MV-4-11 (cell line): ENCODE results near the gene PBX1.

Source experiments
- DNase-seq: peaks from one replicate; lab custom pipeline; 2025; lab: John Stamatoyannopoulos, UW

Gene PBX1

DNA sequence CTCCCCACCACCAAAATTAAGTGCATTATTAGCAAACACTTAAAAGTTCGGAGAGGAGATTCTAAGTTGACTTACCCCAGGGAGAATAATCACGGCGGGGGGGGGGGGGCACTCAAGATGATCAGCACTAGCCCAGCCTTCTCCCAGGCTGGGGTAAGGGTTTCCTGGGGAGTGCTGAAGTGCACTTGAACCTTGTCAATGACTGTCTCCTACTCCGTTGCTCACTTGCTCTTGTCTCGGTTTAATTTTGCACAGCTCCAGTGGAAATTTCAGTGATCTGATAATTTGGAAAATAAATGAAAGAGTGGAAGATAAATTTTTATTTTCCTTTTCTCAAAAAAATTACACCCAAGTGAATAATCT, 59.2 kb downstream of the PBX1 start:
- no peak for DNase-seq

DNA sequence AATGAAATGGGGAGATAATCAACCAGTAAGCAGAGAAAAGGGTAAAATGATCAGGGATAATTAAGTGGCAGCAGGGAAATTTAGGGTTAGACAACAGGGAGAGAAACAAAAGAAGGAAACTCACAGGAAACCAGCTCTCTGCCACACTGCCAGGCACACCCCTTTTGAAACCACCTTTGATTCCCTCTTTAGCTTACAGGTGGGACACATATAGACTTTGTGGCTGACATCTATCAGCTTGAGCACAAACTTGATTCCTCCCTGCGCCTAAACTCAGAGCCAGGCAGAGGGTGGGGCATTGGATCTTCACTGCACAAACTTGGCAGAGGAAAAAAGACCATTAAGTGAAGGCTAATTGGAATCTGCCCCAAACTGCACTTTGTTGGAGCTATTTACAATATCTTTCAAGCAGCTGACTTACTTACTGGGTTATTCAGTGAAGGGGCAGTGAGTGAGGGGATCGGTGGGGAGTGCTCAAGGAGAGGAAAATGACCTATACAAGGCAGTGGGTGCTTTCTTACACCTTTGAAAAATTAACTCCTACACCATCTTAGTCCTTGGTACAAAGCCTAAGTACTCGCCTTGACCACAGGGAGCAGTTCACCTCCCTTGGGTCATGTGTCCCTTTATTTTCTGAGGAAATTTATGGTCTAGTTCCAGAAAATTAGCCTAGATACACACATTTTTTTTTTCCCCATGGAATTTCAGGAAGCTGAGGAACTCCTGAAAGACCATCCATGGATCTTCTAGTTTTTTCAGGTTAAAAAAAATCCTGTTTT, 60.2 kb downstream of the PBX1 start:
- no peak for DNase-seq

DNA sequence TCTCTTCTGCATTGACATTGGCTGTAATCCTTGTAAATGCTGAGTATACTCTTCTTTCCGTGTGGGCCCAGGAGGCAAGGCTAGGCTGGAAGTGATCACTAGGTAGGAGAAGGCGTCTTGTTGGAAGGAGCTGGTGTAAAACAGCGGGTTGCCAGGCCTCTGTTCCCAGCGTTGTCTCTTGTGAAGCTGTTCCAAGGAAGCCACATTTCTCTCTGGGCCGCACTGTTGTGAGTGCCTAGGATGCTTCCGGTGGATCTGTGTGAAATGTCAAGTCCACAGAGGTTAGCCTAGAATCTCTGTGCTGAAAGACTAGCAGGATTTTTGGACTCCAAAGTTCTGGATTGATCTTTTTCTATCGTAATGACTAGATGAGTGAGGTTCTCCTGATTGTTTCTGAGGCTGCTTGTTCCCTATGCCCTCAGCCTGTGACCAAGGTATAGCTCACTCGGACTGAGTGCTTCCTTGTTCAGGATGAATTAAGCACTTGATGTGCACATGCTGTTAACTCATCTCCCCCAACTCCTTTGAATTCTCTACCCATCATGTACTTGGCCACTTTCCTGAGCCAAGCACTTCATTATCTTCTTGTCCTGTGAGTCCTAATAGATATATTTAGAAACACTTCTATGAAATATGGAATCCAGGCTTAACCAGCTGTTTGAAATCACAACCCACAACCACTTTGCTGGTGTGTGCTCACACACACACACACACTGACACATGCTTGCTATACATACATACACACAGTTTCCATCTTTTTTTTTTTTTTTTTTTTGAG, 63.3 kb downstream of the PBX1 start:
- no peak for DNase-seq

DNA sequence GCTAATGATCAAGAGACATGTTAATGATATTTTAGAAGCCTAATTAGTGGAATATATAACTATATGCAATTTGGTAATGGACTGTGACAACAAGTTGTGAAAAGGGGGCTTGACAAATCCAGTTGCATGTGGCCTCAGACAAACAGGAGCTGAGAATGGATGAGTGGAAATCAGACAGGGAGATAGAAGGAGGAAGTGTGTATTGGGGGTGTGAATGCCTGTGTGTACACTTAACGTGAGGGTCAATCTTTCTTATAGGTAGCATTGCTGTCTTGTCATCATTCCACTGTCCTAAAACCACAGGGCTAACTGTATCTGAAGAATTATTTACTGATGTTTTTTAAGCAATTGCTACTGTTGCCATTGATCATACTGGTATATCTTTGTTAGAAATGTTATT, 64.8 kb downstream of the PBX1 start:
- DNase-seq: no peak

DNA sequence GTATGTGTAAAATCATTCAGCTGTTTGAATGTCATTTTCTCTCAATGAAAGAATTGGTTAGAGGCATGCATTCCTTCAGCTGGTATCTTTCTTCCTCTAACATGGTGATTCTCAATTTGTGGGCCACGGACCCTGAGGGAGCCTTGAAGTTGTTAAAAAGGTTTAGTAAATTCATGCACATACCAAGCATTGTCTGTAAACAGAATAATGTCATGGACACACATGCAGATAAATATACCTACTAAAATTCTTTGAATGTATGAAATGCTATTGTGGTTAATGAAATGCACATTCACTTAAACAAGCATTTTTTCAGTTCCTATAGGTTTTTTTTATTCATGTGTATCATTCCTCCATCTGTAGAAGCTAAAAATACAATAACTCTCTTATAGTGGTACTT, 65.4 kb downstream of the PBX1 start:
- no peak for DNase-seq

DNA sequence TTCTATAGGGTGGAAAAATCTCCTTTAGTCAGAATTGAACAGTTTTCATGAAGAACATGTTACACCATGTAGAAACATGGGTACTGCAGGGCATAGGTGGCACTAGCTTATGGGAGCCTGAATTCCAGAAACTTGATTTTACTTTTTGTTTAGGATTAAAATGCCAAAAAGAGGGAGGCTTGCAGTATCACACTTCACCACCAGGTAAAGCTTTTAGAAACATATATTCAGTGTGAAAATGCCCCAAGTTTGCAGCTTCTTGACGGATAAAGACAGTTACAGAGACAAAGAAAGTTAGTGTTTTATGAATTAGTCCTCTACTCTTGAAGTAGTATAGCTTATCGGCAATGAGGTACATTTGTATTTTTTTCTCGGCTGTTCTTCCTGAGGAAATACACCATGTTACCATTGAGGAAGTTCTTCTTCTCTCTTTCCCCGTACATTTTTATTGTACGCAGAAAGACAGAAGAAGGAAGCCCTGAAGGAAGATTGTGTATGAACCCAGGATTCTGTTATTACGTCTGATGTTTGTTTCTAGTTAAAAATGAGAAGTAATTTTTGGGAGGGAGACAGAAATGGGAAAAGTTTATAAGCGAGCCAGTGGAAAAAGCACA, 66.1 kb downstream of the PBX1 start:
- peak; percentile 35 for DNase-seq

DNA sequence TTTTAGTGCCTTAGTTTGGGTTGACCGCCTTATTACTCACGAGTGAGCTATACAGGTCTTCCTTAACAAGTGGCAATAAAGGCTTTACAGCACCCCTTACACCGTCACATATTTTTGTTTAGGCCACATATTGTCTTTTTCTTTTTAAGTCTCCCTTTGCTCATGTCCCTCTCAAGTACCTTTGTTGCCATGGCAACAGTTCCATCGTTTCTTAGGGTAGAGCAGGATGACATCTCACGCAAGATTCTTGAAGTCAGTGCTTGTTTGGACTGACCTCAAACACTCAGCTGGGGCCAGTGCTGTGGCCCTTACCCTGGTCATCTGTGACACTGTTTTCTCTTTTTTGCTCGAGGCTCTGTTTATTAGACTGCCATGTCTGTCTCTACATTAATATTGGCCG, 69.8 kb downstream of the PBX1 start:
- no peak for DNase-seq

DNA sequence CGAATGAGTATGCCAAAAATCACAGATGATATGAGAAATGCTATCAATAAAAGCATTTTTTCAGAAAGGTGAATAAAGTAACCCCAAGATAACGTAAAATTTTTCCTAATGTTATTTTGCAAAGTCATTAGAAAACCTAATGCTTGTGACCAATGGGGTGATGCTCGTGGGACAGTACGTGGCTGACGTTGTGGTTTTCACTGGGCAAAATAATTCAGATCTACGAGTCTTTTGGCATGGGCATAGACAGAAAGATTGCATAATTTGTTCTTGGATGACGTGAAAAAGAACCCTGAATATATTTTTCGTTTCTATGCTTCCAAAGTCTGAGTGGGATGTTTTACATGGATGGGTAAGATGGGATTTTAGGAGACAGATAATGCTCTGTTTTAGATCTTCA, 71.0 kb downstream of the PBX1 start:
- DNase-seq: no peak

DNA sequence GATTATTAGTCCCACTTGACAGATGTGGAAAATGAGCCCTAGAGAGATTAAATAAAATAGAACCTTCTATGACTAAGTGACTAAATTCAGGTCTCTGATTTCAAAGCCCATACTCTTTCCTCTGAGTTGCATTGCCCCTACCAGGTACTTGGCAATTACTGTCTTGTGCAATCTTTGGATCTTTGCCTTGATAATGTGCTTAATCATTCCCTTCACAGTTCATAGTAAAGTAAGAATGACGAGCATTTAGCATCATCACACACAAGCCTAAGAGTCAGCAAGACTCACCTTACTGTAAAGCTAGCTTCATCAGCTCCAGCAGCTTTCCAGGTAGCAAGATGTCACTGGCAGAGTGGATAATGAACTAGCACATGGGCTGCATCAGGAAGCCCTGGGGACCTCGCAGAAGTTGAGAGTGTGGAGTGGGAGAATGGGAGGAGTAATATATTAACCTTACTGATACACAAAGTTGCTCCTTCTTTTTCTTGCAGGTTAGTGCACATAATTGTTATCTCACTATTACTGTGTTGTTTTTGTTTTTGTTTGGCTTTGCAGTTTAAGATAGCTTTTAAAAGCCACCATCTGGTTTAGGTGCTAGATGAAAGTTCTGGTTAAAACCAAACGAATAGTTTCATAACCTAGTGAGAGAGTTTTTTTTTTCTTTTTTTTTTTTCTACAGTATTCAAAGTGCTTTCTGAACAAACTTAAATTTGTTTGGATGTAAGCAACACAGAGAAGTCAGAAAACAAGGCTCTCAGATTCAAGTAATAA, 71.8 kb downstream of the PBX1 start:
- no peak for DNase-seq

DNA sequence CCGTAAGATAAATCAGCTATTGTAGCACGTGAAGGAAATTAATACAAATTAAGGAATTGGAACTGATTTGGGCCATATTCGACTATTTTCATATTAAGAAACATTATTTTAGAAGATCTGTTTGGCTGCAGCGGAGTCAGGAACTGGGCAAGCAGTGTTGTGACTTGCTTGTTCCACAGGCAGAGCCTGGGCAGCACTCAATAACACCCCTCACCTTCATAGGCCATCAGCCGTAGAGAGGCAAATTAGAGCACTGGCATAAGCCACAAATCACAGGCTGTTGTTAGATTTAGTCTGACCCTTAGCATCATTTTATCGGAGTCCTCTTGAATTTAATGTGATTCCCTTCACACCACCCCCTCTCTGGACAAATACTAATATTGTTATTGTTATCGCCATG, 72.8 kb downstream of the PBX1 start:
- DNase-seq: no peak

DNA sequence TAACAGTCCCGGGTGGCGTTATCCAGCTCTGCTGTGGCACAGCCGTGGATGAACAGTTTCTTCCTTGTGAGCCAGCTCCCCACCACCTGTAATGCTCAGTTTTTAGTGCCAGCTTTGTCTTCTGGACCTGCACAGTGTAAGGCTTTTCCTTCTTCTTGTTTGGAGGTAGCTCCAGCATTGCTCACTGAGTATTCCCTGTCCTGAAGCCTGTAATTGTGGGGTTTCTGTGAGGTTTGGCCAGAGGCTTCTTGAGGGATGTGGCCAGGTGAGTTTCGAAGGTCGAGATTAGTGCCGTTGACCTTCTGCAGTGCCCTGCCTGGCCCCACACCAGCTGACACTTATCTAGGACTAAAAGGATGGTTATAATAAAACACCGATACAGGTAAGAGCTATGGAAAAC, 75.0 kb downstream of the PBX1 start:
- DNase-seq: peak; percentile 8

DNA sequence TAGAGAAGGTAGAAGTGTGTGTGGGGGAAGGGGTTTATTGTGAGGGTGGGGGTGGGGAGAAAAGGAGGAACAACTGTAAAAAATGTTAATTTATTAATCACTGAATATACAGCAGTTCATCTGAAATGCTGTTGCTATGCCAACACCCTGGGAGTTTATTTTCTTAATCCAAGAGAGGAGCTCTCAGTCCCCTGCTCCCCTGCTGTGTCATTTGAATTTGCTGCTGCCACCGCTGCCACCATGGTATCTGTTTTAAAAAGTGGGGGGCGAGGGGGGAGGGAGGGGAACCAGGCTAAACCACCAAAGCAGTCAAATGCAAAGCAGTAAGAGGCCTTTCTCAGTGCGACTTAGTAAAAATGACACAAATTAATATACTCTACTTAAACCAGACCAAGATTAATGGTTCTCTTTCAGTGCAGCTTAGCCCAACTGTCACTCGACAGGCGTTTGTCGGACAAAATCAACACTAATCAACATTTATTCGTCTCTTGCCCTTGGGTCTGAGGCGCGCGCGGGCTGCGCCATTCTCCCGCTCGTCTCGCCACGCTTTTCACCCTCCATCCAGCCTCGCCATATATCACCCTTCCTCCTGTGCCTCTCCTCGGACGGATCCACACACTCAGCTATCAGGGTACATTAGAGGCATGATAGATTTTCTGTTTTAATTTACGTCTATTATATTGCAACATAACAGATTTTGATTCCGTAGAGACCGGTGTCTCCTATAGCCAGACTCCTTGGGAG, 76.2 kb downstream of the PBX1 start:
- DNase-seq: no peak

DNA sequence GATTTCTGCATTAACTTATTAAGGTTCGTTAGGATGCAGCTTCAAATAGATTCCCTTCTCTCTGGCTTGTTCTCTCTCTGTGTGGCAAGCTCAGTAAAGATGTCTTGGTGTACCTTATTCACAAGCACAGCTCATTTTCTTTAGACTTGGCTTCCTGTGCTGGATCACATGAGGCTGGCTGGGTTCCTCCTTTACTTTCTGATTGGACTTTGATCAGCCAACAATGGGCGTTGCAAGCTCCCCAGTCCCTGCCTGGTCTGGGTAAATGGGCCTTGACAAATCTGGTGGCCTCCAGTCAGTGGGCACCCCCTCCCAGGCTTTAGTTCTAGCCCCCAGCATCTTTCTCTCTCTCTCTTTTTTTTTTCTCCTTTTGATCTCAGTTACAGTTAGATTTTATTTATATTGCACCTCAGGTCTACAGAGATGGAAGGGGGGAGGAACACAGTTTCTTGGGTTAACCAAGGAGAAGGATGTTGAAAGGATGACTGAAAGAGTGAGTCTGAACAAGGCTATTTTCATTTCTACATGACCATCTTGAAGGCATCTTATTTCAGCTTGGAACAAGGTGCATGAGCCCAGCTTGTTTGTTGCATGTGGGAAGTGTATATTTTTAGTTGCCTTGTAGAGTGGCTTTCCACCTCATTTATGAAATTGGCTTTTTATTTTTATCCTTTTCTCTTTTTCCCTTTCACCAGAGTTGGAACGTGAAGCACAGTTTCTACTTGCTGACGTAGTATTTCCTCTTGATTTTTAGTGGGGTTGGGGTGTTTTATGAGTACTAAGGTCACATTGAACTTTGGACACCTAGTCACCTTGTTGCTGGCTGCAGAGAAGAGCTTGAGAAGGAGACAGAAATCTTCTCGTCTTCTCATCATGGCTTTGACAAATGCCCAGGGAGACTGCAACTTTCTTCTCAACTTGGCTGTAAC, 77.1 kb downstream of the PBX1 start:
- no peak for DNase-seq

DNA sequence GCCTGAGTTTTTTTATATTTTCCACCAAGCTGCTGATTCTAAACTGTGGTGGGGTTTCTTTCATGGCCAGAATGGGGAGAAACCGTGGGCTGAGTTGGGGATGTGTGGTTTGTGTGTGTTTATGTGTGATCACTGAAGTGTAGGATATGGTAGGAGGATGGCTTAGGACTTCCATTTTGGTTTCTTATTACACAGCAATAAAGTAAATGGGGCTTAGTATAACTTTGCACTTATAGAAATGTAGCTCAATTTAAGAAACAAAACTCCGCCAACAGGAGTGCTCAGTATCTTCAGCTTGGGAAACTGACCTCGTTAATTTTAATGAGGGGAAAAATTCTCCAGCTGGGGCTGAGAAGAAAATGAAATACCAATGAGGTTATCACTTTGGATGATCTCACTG, 77.8 kb downstream of the PBX1 start:
- no peak for DNase-seq

DNA sequence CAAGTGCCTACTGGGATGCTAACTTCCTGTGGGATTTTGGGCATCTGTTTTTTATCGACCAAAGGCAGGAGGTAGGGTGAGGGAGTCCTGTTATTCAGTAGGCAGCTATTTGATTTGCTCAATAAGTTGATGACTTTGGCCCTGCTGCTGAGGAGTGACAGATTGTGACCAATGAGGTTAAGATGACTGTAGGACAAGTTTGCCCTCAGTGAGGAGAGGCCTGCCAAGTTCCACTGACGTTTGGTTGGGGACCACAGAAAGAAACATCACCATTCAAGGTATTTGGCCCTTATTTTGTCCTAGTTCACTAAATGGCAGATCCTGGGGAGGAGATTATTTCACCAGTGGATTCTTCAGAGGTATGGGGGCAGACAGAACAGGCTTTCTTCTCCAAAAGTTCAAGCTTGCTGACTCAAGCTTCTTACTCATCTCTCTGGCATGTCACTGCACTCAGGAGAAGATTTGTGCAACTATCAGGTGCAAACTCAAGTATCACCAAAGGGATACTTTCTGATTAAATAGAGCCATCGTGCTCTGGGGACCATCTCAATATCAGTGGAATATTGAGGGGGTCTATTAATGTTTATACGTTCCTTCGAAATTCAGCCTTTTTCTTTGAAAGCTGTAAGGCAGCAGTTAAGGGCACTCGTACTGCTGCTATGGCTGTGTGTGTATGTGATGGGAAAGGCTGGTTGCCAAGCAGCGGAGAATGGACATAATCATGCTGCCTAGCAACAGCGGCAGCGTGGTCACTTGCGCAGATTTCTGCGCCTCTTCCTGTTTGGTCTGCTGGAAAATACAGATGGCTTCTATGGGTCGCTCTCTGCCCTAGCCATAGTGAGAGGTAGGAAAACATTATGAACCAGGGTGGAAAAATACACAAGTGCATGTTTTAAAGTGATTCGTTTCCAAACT, 78.7 kb downstream of the PBX1 start:
- DNase-seq: no peak

DNA sequence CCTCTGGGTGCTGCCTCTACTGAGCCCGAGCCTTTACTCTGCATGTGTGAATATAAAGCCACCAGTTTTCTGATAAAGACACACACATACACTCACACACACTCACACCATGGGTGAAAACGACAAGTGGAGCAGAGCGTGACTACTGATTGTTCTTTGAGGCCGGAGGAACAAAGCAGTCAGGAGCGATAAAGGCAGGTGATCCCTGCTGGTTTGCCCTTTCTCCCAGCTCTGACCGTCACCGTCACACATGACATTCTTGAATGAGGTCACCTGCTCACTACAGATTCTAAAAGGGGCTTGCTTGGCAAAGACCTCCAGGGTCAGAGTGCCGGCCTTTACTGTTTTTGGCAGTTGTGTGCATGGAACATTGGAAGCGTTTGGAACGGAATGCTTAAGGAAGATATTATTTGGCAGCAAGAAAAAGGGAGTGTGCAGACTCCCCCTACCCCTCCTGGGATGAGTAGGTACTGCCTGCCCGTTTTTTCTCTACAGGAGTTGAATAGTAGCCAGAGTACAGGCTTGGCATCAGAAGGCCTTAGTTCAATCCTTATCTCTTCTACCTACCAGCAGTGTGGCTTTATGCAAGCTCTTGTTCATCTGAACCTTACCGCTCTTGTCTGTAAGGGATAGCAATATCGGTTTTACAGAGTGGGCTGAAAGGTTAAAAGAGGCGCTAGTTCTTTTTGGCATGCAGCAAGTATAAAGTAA, 79.7 kb downstream of the PBX1 start:
- no peak for DNase-seq

DNA sequence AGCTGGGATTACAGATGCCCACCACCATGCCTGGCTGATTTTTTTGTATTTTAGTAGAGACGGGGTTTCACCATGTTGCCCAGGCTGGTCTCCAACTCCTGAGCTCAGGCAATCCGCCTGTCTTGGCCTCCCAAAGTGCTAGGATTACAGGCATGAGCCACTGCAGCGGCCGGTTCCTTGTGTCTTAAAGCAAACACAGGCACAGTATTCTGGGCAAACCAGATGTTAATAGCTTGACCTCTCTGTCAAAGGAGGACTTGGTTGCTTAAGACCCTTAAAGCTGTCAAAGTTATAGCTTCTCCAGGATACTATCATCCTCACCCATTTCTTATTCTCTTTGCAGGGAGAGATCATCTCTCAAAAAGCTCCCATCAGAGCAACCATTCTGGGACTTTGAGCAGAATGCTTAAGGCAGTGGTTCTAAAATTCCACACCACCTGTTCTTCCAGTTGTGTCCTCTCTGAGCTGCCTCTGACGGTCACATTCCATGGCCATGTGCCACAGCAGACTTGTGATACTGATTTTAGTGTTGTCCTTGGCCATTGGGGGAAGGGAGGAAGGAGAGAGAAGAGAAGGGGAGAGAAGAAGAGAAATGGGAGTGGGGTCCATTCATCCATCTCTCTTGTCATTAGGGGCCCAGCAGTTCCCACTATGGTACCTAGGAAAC, 81.8 kb downstream of the PBX1 start:
- DNase-seq: no peak

DNA sequence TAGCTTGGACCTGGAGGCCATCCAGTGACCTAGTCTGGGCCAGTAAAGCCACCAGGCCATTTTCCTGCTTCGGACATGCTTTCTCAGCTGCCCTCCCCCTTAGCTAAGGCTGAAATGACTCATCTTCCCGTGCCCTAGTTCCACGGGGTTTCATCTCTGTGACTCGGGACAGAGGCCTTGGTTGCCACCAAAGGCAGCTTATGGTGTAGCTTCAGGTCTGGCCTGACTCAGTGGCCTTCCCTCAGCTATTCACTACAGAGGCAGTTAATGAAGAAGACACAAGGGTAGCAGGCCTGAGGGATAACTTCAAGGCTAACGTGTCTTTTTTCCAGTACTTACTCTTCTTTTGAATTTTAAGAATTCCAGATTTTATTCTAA, 82.4 kb downstream of the PBX1 start:
- DNase-seq: peak; percentile 11
